Suprapubic skin (tissue), 4 donors: ENCODE results near the gene TAB3. TPM values are rescaled to one million over a fixed set of nuclear protein-coding genes. Genes with fewer than 3 reads are reported as not detected.

ENCODE experiments used
- DNase-seq, 2 donors: peaks; one replicate each; pipeline ENCODE4 v3.0.0-alpha.2; 2019; ENCODE audit warnings: low spot score in 2 of 2
- H3K27ac ChIP-seq: fragments of 200-600 bp; sonication (generic); one replicate; pipeline ENCODE4 v1.5.1; 2019
- H3K27me3 ChIP-seq: fragments of 200-600 bp; sonication (generic); one replicate; pipeline ENCODE4 v1.5.1; 2019
- H3K36me3 ChIP-seq: fragments of 200-600 bp; sonication (generic); one replicate; pipeline ENCODE4 v1.5.1; 2019
- H3K4me1 ChIP-seq: fragments of 200-600 bp; sonication (generic); one replicate; pipeline ENCODE4 v1.5.1; 2019
- H3K4me3 ChIP-seq: fragments of 200-600 bp; sonication (generic); one replicate; pipeline ENCODE4 v1.5.1; 2019; ENCODE audit warnings: mild to moderate bottlenecking
- H3K9me3 ChIP-seq: fragments of 200-600 bp; sonication (generic); one replicate; pipeline ENCODE4 v1.5.1; 2019
- CTCF ChIP-seq, 2 donors: fragments of 200-600 bp in 1 of 2; fragments of 450-650 bp in 1 of 2; sonication (generic) in 1 of 2; IDR thresholded peaks; one replicate each; pipeline ENCODE4 v1.5.1; 2016 to 2019; ENCODE audit warnings: antibody characterized with exemption in 2 of 2, mild to moderate bottlenecking in 1 of 2, moderate library complexity in 1 of 2
- EP300 ChIP-seq: sonication (generic); formaldehyde crosslinking; IDR thresholded peaks from one replicate; pipeline ENCODE4 v1.6.1; 2017; ENCODE audit warnings: antibody characterized with exemption
- POLR2A ChIP-seq, 2 donors: fragments of 450-650 bp; IDR thresholded peaks; one replicate each; pipeline ENCODE4 v1.6.1; 2017; ENCODE audit warnings: antibody characterized with exemption in 2 of 2, mild to moderate bottlenecking in 2 of 2, moderate library complexity in 2 of 2
- POLR2AphosphoS5 ChIP-seq, 3 donors: sonication (generic); formaldehyde crosslinking; IDR thresholded peaks; one replicate each; pipeline ENCODE4 v1.6.1; 2017; ENCODE audit warnings: antibody characterized with exemption in 3 of 3
- WGBS: methylation state at CpG from one replicate; pipeline ENCODE4 v1.1.5; 2018; 5-methylcytosine and 5-hydroxymethylcytosine counted together
- total RNA-seq, 4 donors: library from RNA; depleted of rRNA; stranded (reverse); fragments of >200 nt; gene quantifications; one replicate each; pipeline ENCODE4 v1.1.0, GENCODE V29; 2016

TAB3 gene
- total RNA-seq, 4 donors from 2014 or later: 23.2 to 41.9 (median 26.8) TPM

- peaks cover 8% of the 10 kb centered on the region for H3K4me1 ChIP-seq
- no peak overlapping the region for H3K27ac ChIP-seq
- no peaks in the 10 kb centered on the region for H3K27me3 ChIP-seq
- TF ChIP-seq POLR2AphosphoS5 (IDR thresholded peaks at IDR 0.05): no peak
- no peak for TF ChIP-seq CTCF (IDR thresholded peaks at IDR 0.05)
- no peak for TF ChIP-seq POLR2A (IDR thresholded peaks at IDR 0.05)
- TF ChIP-seq EP300: no peak
- WGBS: 89% methylated on average over 5 of the region's 5 CpGs
- no peaks in the 10 kb centered on the region for H3K9me3 ChIP-seq
- H3K4me3 ChIP-seq: no peak overlapping the region
- DNase-seq: no peak
- H3K36me3 ChIP-seq: no peaks in the 10 kb centered on the region
These were observed 1.8 kb downstream of the TAB3 start for GRCh38 chrX:30887288-30887687.

- H3K9me3 ChIP-seq: no peaks in the 10 kb centered on the region
- H3K27ac ChIP-seq: no peak overlapping the region
- no peak overlapping the region for H3K4me3 ChIP-seq
- H3K27me3 ChIP-seq: no peaks in the 10 kb centered on the region
- H3K36me3 ChIP-seq: no peaks in the 10 kb centered on the region
- no peak for DNase-seq
- WGBS: 80% methylated on average over 2 of the region's 2 CpGs
- TF ChIP-seq EP300: no peak
- no peak for TF ChIP-seq POLR2A (IDR thresholded peaks at IDR 0.05)
- TF ChIP-seq CTCF (IDR thresholded peaks at IDR 0.05): no peak
- TF ChIP-seq POLR2AphosphoS5 (IDR thresholded peaks at IDR 0.05): no peak
- peaks cover 8% of the 10 kb centered on the region for H3K4me1 ChIP-seq
These were observed 3.9 kb downstream of the TAB3 start for GRCh38 chrX:30885136-30885535.

GRCh38 chrX:30883138-30883537 is 5.9 kb downstream of the TAB3 start:
- no peak overlapping the region for H3K4me3 ChIP-seq
- WGBS: 67% methylated on average over 2 of the region's 2 CpGs
- no peaks in the 10 kb centered on the region for H3K27me3 ChIP-seq
- H3K27ac ChIP-seq: no peak overlapping the region
- TF ChIP-seq POLR2AphosphoS5 (IDR thresholded peaks at IDR 0.05): no peak
- TF ChIP-seq CTCF (IDR thresholded peaks at IDR 0.05): no peak
- no peak for TF ChIP-seq EP300
- no peak for TF ChIP-seq POLR2A (IDR thresholded peaks at IDR 0.05)
- H3K9me3 ChIP-seq: no peaks in the 10 kb centered on the region
- H3K36me3 ChIP-seq: no peaks in the 10 kb centered on the region
- H3K4me1 ChIP-seq: peaks cover 8% of the 10 kb centered on the region
- no peak for DNase-seq

GRCh38 chrX:30881797-30882196 is 7.3 kb downstream of the TAB3 start:
- WGBS: 76% methylated on average over 1 of the region's 1 CpG

GRCh38 chrX:30881390-30881789 is 7.7 kb downstream of the TAB3 start:
- H3K4me1 ChIP-seq: no peaks in the 10 kb centered on the region
- 56% methylated on average over 1 of the region's 1 CpG for WGBS
- no peak overlapping the region for H3K4me3 ChIP-seq
- no peak for TF ChIP-seq CTCF (IDR thresholded peaks at IDR 0.05)
- no peaks in the 10 kb centered on the region for H3K36me3 ChIP-seq
- H3K27ac ChIP-seq: no peak overlapping the region
- DNase-seq: no peak
- no peaks in the 10 kb centered on the region for H3K27me3 ChIP-seq
- H3K9me3 ChIP-seq: no peaks in the 10 kb centered on the region

More at GRCh38 chrX:30881797-30882196, 7.3 kb downstream of the TAB3 start:
- no peak for DNase-seq
- Histone ChIP-seq H3K27ac (no peak overlapping the region), H3K4me3 (no peak overlapping the region), H3K9me3 (no peaks in the 10 kb centered on the region), H3K4me1 (no peaks in the 10 kb centered on the region), H3K27me3 (no peaks in the 10 kb centered on the region), H3K36me3 (no peaks in the 10 kb centered on the region)
- no peak for TF ChIP-seq CTCF (IDR thresholded peaks at IDR 0.05)
- TF ChIP-seq POLR2AphosphoS5 (IDR thresholded peaks at IDR 0.05): no peak
- TF ChIP-seq POLR2A (IDR thresholded peaks at IDR 0.05): no peak
- no peak for TF ChIP-seq EP300
